BJ (cell line): ENCODE results near the gene RASAL1. TPM values are rescaled to one million over a fixed set of nuclear protein-coding genes. Genes with fewer than 3 reads are reported as not detected.

Experiments
- CTCF ChIA-PET: fragments of 350-600 bp; formaldehyde crosslinking; extraction: SDS; loops from one replicate; lab custom pipeline; 2021; ENCODE audit warnings: antibody characterized with exemption, inconsistent platforms; lab: Yijun Ruan, JAX
- POLR2A ChIA-PET: fragments of 300-600 bp; sonication (Branson Sonifier 250); formaldehyde crosslinking; extraction: SDS; loops from one replicate; lab custom pipeline; 2021; ENCODE audit warnings: antibody characterized with exemption; lab: Charles Lee
- DNase-seq: peaks from one replicate; pipeline ENCODE4 v3.0.0-alpha.2; 2011; ENCODE audit warnings: low read depth
- H3K27me3 ChIP-seq: 2 replicates; pipeline ENCODE4 v1.6.0; 2011; ENCODE audit warnings: low read length; ENCODE audit not compliant: control insufficient read depth, insufficient read depth
- H3K36me3 ChIP-seq: 2 replicates; pipeline ENCODE4 v1.5.1; 2011; ENCODE audit warnings: low read length; ENCODE audit not compliant: control insufficient read depth, insufficient read depth
- H3K4me3 ChIP-seq: 2 replicates; pipeline ENCODE4 v1.5.1; 2011; ENCODE audit warnings: low read depth, mild to moderate bottlenecking, control low read depth, low read length
- CTCF ChIP-seq: IDR thresholded peaks from 2 replicates; pipeline ENCODE4 v1.5.1; 2011; ENCODE audit warnings: low read depth, mild to moderate bottlenecking, control low read depth, inconsistent platforms, low read length, moderate library complexity; ENCODE audit not compliant: insufficient read depth
- polyA plus RNA-seq: library from polyadenylated mRNA; depleted of rRNA; stranded (reverse); fragments of >200 nt; gene quantifications from 2 replicates; pipeline ENCODE4 v1.2.3, GENCODE V29; 2011

The RASAL1 gene
- polyA plus RNA-seq, 1 experiment = not detected

- POLR2A ChIA-PET = no interaction called here
- DNase-seq = no peak
- TF ChIP-seq CTCF = no peak
- Histone ChIP-seq H3K27me3 (peaks cover 3% of the 10 kb centered on the region; the same call in 1 of the 2 replicates), H3K4me3 (no peak overlapping the region), H3K36me3 (no peaks in the 10 kb centered on the region)
- CTCF ChIA-PET = interaction anchor here (1.3 kb wide), 1 partner anchor 12 kb away, joined by 4 read pairs; no protein-coding TSS in a partner anchor
Measured at GRCh38 chr12:113146999-113147398, 11.4 kb upstream of the RASAL1 start.

- Histone ChIP-seq H3K4me3 (no peak overlapping the region), H3K27me3 (no peaks in the 10 kb centered on the region), H3K36me3 (no peaks in the 10 kb centered on the region)
- no peak for DNase-seq
- no peak for TF ChIP-seq CTCF
- ChIA-PET CTCF (no interaction called here), POLR2A (no interaction called here)
Measured at GRCh38 chr12:113145720-113146551, 10.4 kb upstream of the RASAL1 start.

- Histone ChIP-seq H3K27me3 (no peaks in the 10 kb centered on the region), H3K36me3 (no peaks in the 10 kb centered on the region), H3K4me3 (no peak overlapping the region)
- DNase-seq = no peak
- ChIA-PET POLR2A (no interaction called here), CTCF (interaction anchor here (1.2 kb wide), 1 partner anchor 30 kb away, joined by 4 read pairs; no protein-coding TSS in a partner anchor)
- no peak for TF ChIP-seq CTCF
Measured at GRCh38 chr12:113144806-113145205, 9.2 kb upstream of the RASAL1 start.

- Histone ChIP-seq H3K36me3 (no peaks in the 10 kb centered on the region), H3K4me3 (no peak overlapping the region), H3K27me3 (no peaks in the 10 kb centered on the region)
- ChIA-PET POLR2A (no interaction called here), CTCF (interaction anchor here (1.2 kb wide), 1 partner anchor 30 kb away, joined by 4 read pairs; no protein-coding TSS in a partner anchor)
- TF ChIP-seq CTCF = no peak
- no peak for DNase-seq
Measured at GRCh38 chr12:113143959-113144358, 8.4 kb upstream of the RASAL1 start.

- Histone ChIP-seq H3K27me3 (no peaks in the 10 kb centered on the region), H3K36me3 (no peaks in the 10 kb centered on the region), H3K4me3 (no peak overlapping the region)
- ChIA-PET CTCF (no interaction called here), POLR2A (no interaction called here)
- TF ChIP-seq CTCF = no peak
- no peak for DNase-seq
Measured at GRCh38 chr12:113142886-113143332, 7.3 kb upstream of the RASAL1 start.
